ENCODE measurements around the gene HSD3B1.

Gene HSD3B1

GRCh38 chr1:119506941-119507340 is at the start of gene HSD3B1:
Gene HSD3B1, plus strand, starts transcription at chr1:119507210. Its CDS starts 267 bp downstream, at chr1:119507477.
- no peak within 1 kb of the TSS for H3K27ac Mint-ChIP-seq
- no peak within 1 kb of the TSS for H3K4me3 Mint-ChIP-seq
- peaks cover 7% of the 10 kb centered on the region for H3K27me3 Mint-ChIP-seq
- H3K9me3 Mint-ChIP-seq: no peaks in the 10 kb centered on the region
- H3K36me3 Mint-ChIP-seq (ENCODE audit: low read depth): no peaks in the 10 kb centered on the region
- H3K4me1 Mint-ChIP-seq (ENCODE audit: low read depth): no peaks in the 10 kb centered on the region

- Mint-ChIP-seq H3K27ac (no peak overlapping the region), H3K4me3 (no peak overlapping the region), H3K4me1 (ENCODE audit: low read depth) (no peaks in the 10 kb centered on the region), H3K36me3 (ENCODE audit: low read depth) (no peaks in the 10 kb centered on the region), H3K27me3 (peaks cover 12% of the 10 kb centered on the region), H3K9me3 (no peaks in the 10 kb centered on the region)
These were observed 44.0 kb upstream of the HSD3B1 start for GRCh38 chr1:119462964-119463363.

GRCh38 chr1:119463569-119463968 is 43.4 kb upstream of the HSD3B1 start:
- Mint-ChIP-seq H3K4me3 (no peak overlapping the region), H3K27ac (no peak overlapping the region), H3K4me1 (ENCODE audit: low read depth) (no peaks in the 10 kb centered on the region), H3K9me3 (no peaks in the 10 kb centered on the region), H3K27me3 (peaks cover 7% of the 10 kb centered on the region), H3K36me3 (ENCODE audit: low read depth) (no peaks in the 10 kb centered on the region)

GRCh38 chr1:119466445-119466844 is 40.6 kb upstream of the HSD3B1 start:
- peaks cover 8% of the 10 kb centered on the region for H3K27me3 Mint-ChIP-seq
- no peaks in the 10 kb centered on the region for H3K4me1 Mint-ChIP-seq (ENCODE audit: low read depth)
- no peak overlapping the region for H3K27ac Mint-ChIP-seq
- no peaks in the 10 kb centered on the region for H3K36me3 Mint-ChIP-seq (ENCODE audit: low read depth)
- H3K4me3 Mint-ChIP-seq: no peak overlapping the region
- no peaks in the 10 kb centered on the region for H3K9me3 Mint-ChIP-seq

- no peak overlapping the region for H3K4me3 Mint-ChIP-seq
- peaks cover 8% of the 10 kb centered on the region for H3K27me3 Mint-ChIP-seq
- no peaks in the 10 kb centered on the region for H3K4me1 Mint-ChIP-seq (ENCODE audit: low read depth)
- H3K36me3 Mint-ChIP-seq (ENCODE audit: low read depth): no peaks in the 10 kb centered on the region
- no peaks in the 10 kb centered on the region for H3K9me3 Mint-ChIP-seq
- H3K27ac Mint-ChIP-seq: no peak overlapping the region
These were observed 39.8 kb upstream of the HSD3B1 start for GRCh38 chr1:119467219-119467618.

GRCh38 chr1:119467857-119468668 is 38.9 kb upstream of the HSD3B1 start:
- Mint-ChIP-seq H3K4me3 (no peak overlapping the region), H3K4me1 (ENCODE audit: low read depth) (no peaks in the 10 kb centered on the region), H3K36me3 (ENCODE audit: low read depth) (no peaks in the 10 kb centered on the region), H3K27me3 (peaks cover 8% of the 10 kb centered on the region), H3K9me3 (no peaks in the 10 kb centered on the region), H3K27ac (no peak overlapping the region)

GRCh38 chr1:119469741-119470140 is 37.3 kb upstream of the HSD3B1 start:
- Mint-ChIP-seq H3K4me1 (ENCODE audit: low read depth) (no peaks in the 10 kb centered on the region), H3K9me3 (no peaks in the 10 kb centered on the region), H3K27me3 (peaks cover 8% of the 10 kb centered on the region), H3K36me3 (ENCODE audit: low read depth) (no peaks in the 10 kb centered on the region), H3K4me3 (no peak overlapping the region), H3K27ac (no peak overlapping the region)

- Mint-ChIP-seq H3K27ac (no peak overlapping the region), H3K4me3 (no peak overlapping the region), H3K9me3 (no peaks in the 10 kb centered on the region), H3K4me1 (ENCODE audit: low read depth) (no peaks in the 10 kb centered on the region), H3K36me3 (ENCODE audit: low read depth) (no peaks in the 10 kb centered on the region), H3K27me3 (peaks cover 6% of the 10 kb centered on the region)
These were observed 36.6 kb upstream of the HSD3B1 start for GRCh38 chr1:119470377-119470776.

GRCh38 chr1:119470958-119471357 is 36.1 kb upstream of the HSD3B1 start:
- H3K36me3 Mint-ChIP-seq (ENCODE audit: low read depth): no peaks in the 10 kb centered on the region

GRCh38 chr1:119471566-119471965 is 35.4 kb upstream of the HSD3B1 start:
- no peaks in the 10 kb centered on the region for H3K4me1 Mint-ChIP-seq (ENCODE audit: low read depth)
- H3K27me3 Mint-ChIP-seq: peaks cover 5% of the 10 kb centered on the region
- no peaks in the 10 kb centered on the region for H3K36me3 Mint-ChIP-seq (ENCODE audit: low read depth)
- H3K4me3 Mint-ChIP-seq: no peak overlapping the region
- no peak overlapping the region for H3K27ac Mint-ChIP-seq
- H3K9me3 Mint-ChIP-seq: no peaks in the 10 kb centered on the region

More at GRCh38 chr1:119470958-119471357, 36.1 kb upstream of the HSD3B1 start:
- H3K9me3 Mint-ChIP-seq: no peaks in the 10 kb centered on the region
- H3K27me3 Mint-ChIP-seq: peaks cover 5% of the 10 kb centered on the region
- H3K4me1 Mint-ChIP-seq (ENCODE audit: low read depth): no peaks in the 10 kb centered on the region
- H3K4me3 Mint-ChIP-seq: no peak overlapping the region
- no peak overlapping the region for H3K27ac Mint-ChIP-seq

GRCh38 chr1:119472080-119472818 is 34.8 kb upstream of the HSD3B1 start:
- Mint-ChIP-seq H3K4me1 (ENCODE audit: low read depth) (no peaks in the 10 kb centered on the region), H3K27me3 (peaks cover 5% of the 10 kb centered on the region), H3K27ac (no peak overlapping the region), H3K9me3 (no peaks in the 10 kb centered on the region), H3K4me3 (no peak overlapping the region), H3K36me3 (ENCODE audit: low read depth) (no peaks in the 10 kb centered on the region)

- Mint-ChIP-seq H3K36me3 (ENCODE audit: low read depth) (no peaks in the 10 kb centered on the region), H3K9me3 (no peaks in the 10 kb centered on the region), H3K4me1 (ENCODE audit: low read depth) (no peaks in the 10 kb centered on the region), H3K27me3 (peaks cover 5% of the 10 kb centered on the region), H3K4me3 (no peak overlapping the region), H3K27ac (no peak overlapping the region)
These were observed 34.2 kb upstream of the HSD3B1 start for GRCh38 chr1:119472819-119473175.

- Mint-ChIP-seq H3K4me3 (no peak overlapping the region), H3K36me3 (ENCODE audit: low read depth) (no peaks in the 10 kb centered on the region)
These were observed 31.1 kb upstream of the HSD3B1 start for GRCh38 chr1:119475866-119476439.

GRCh38 chr1:119477710-119478109 is 29.3 kb upstream of the HSD3B1 start:
- no peaks in the 10 kb centered on the region for H3K36me3 Mint-ChIP-seq (ENCODE audit: low read depth)
- H3K4me1 Mint-ChIP-seq (ENCODE audit: low read depth): no peaks in the 10 kb centered on the region
- H3K9me3 Mint-ChIP-seq: no peaks in the 10 kb centered on the region
- no peaks in the 10 kb centered on the region for H3K27me3 Mint-ChIP-seq
- no peak overlapping the region for H3K4me3 Mint-ChIP-seq
- no peak overlapping the region for H3K27ac Mint-ChIP-seq

More at GRCh38 chr1:119475866-119476439, 31.1 kb upstream of the HSD3B1 start:
- Mint-ChIP-seq H3K27me3 (peaks cover 2% of the 10 kb centered on the region), H3K27ac (no peak overlapping the region), H3K4me1 (ENCODE audit: low read depth) (no peaks in the 10 kb centered on the region), H3K9me3 (no peaks in the 10 kb centered on the region)

GRCh38 chr1:119480175-119480574 is 26.8 kb upstream of the HSD3B1 start:
- Mint-ChIP-seq H3K4me1 (ENCODE audit: low read depth) (no peaks in the 10 kb centered on the region), H3K4me3 (no peak overlapping the region), H3K9me3 (no peaks in the 10 kb centered on the region), H3K27ac (no peak overlapping the region), H3K27me3 (no peaks in the 10 kb centered on the region), H3K36me3 (ENCODE audit: low read depth) (no peaks in the 10 kb centered on the region)

Measured in stimulated activated naive CD8-positive, alpha-beta T cell treated with anti-CD3 and anti-CD28 coated beads, Interleukin-15, Interleukin-2, amounts not matched to agents 100 ng/mL and 50 ng/mL, for 24 hours (primary cell).